Measurements from ENCODE around the gene MRPL11. TPM values are rescaled to one million over a fixed set of nuclear protein-coding genes. Genes with fewer than 3 reads are reported as not detected.

Gene MRPL11
- total and polyA plus RNA-seq, 10 of the 15 experiments (the other 5 are each of a cell fraction or from before 2014, with no cell fraction given): 43.5 to 248 (median 109) TPM

- TF ChIP-seq, protein P1, sequence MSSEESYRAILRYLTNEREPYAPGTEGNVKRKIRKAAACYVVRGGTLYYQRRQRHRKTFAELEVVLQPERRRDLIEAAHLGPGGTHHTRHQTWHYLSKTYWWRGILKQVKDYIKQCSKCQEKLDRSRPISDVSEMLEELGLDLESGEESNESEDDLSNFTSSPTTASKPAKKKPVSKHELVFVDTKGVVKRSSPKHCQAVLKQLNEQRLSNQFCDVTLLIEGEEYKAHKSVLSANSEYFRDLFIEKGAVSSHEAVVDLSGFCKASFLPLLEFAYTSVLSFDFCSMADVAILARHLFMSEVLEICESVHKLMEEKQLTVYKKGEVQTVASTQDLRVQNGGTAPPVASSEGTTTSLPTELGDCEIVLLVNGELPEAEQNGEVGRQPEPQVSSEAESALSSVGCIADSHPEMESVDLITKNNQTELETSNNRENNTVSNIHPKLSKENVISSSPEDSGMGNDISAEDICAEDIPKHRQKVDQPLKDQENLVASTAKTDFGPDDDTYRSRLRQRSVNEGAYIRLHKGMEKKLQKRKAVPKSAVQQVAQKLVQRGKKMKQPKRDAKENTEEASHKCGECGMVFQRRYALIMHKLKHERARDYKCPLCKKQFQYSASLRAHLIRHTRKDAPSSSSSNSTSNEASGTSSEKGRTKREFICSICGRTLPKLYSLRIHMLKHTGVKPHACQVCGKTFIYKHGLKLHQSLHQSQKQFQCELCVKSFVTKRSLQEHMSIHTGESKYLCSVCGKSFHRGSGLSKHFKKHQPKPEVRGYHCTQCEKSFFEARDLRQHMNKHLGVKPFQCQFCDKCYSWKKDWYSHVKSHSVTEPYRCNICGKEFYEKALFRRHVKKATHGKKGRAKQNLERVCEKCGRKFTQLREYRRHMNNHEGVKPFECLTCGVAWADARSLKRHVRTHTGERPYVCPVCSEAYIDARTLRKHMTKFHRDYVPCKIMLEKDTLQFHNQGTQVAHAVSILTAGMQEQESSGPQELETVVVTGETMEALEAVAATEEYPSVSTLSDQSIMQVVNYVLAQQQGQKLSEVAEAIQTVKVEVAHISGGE (CRISPR knock-in tag; IDR thresholded peaks at IDR 0.05): no peak
- TF ChIP-seq RELA (IDR thresholded peaks at IDR 0.05; ENCODE audit: borderline replicate concordance, partially characterized antibody) (no peak), NR2C1 (IDR thresholded peaks at IDR 0.05) (no peak), TBL1XR1 (IDR thresholded peaks at IDR 0.05; ENCODE audit: low read depth, low read length) (no peak), ZNF217 (IDR thresholded peaks at IDR 0.05) (peak; percentile 43; the same call in 1 of the 2 replicates)
- TF ChIP-seq, protein P2, sequence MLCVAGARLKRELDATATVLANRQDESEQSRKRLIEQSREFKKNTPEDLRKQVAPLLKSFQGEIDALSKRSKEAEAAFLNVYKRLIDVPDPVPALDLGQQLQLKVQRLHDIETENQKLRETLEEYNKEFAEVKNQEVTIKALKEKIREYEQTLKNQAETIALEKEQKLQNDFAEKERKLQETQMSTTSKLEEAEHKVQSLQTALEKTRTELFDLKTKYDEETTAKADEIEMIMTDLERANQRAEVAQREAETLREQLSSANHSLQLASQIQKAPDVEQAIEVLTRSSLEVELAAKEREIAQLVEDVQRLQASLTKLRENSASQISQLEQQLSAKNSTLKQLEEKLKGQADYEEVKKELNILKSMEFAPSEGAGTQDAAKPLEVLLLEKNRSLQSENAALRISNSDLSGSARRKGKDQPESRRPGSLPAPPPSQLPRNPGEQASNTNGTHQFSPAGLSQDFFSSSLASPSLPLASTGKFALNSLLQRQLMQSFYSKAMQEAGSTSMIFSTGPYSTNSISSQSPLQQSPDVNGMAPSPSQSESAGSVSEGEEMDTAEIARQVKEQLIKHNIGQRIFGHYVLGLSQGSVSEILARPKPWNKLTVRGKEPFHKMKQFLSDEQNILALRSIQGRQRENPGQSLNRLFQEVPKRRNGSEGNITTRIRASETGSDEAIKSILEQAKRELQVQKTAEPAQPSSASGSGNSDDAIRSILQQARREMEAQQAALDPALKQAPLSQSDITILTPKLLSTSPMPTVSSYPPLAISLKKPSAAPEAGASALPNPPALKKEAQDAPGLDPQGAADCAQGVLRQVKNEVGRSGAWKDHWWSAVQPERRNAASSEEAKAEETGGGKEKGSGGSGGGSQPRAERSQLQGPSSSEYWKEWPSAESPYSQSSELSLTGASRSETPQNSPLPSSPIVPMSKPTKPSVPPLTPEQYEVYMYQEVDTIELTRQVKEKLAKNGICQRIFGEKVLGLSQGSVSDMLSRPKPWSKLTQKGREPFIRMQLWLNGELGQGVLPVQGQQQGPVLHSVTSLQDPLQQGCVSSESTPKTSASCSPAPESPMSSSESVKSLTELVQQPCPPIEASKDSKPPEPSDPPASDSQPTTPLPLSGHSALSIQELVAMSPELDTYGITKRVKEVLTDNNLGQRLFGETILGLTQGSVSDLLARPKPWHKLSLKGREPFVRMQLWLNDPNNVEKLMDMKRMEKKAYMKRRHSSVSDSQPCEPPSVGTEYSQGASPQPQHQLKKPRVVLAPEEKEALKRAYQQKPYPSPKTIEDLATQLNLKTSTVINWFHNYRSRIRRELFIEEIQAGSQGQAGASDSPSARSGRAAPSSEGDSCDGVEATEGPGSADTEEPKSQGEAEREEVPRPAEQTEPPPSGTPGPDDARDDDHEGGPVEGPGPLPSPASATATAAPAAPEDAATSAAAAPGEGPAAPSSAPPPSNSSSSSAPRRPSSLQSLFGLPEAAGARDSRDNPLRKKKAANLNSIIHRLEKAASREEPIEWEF (IDR thresholded peaks at IDR 0.05; ENCODE audit: insufficient replicate concordance, low read depth, low read length): no peak
These were observed 40.2 kb upstream of the MRPL11 start (continued) for GRCh38 chr11:66478729-66479393.

All from GM12878 (cell line).